ENCODE results near the gene PI4KB.
A peak's percentile ranks its signal among the peaks of the same experiment; 100 is the strongest.

Gene PI4KB

GRCh38 chr1:151327223-151327902 lies at the start of gene PI4KB:
TSS of gene PI4KB (minus strand) at chr1:151327416. CDS start at chr1:151316481, 10,935 bp downstream.
- peaks cover 10% of the 10 kb centered on the region for H3K36me3 Mint-ChIP-seq (ENCODE audit: low read depth)
- no peaks in the 10 kb centered on the region for H3K9me3 Mint-ChIP-seq
- no peaks in the 10 kb centered on the region for H3K27me3 Mint-ChIP-seq
- DNase-seq: peak; percentile 86
- peak within 1 kb of the TSS; percentile 97 for H3K27ac Mint-ChIP-seq
- H3K4me3 Mint-ChIP-seq: peak within 1 kb of the TSS; percentile 93
- peak; percentile 94 for ATAC-seq
- H3K4me1 Mint-ChIP-seq: peaks cover 40% of the 10 kb centered on the region

- no peaks in the 10 kb centered on the region for H3K36me3 Mint-ChIP-seq (ENCODE audit: low read depth)
- no peak for DNase-seq
- no peak for ATAC-seq
- H3K9me3 Mint-ChIP-seq: no peaks in the 10 kb centered on the region
- no peaks in the 10 kb centered on the region for H3K27me3 Mint-ChIP-seq
- no peak overlapping the region for H3K4me3 Mint-ChIP-seq
- no peaks in the 10 kb centered on the region for H3K4me1 Mint-ChIP-seq
- no peak overlapping the region for H3K27ac Mint-ChIP-seq
These were observed 46.0 kb upstream of the PI4KB start for GRCh38 chr1:151373196-151373595.

GRCh38 chr1:151372058-151372934 lies 45.1 kb upstream of the PI4KB start, which contains the start of gene SELENBP1:
TSS of gene SELENBP1 (minus strand) at chr1:151372705. CDS start at chr1:151372641, 64 bp downstream.
- DNase-seq (no peak), ATAC-seq (no peak)
- Mint-ChIP-seq H3K4me3 (no peak within 1 kb of the TSS), H3K27ac (no peak within 1 kb of the TSS), H3K9me3 (no peaks in the 10 kb centered on the region), H3K4me1 (no peaks in the 10 kb centered on the region), H3K36me3 (ENCODE audit: low read depth) (no peaks in the 10 kb centered on the region), H3K27me3 (no peaks in the 10 kb centered on the region)

GRCh38 chr1:151371370-151372057 lies 44.3 kb upstream of the PI4KB start:
- H3K4me3 Mint-ChIP-seq: no peak overlapping the region
- no peak for ATAC-seq
- H3K27me3 Mint-ChIP-seq: no peaks in the 10 kb centered on the region
- H3K36me3 Mint-ChIP-seq (ENCODE audit: low read depth): no peaks in the 10 kb centered on the region
- H3K9me3 Mint-ChIP-seq: no peaks in the 10 kb centered on the region
- DNase-seq: no peak
- H3K4me1 Mint-ChIP-seq: no peaks in the 10 kb centered on the region
- H3K27ac Mint-ChIP-seq: no peak overlapping the region

GRCh38 chr1:151370211-151370911 lies 43.1 kb upstream of the PI4KB start:
- no peak for ATAC-seq

GRCh38 chr1:151369621-151370048 lies 42.4 kb upstream of the PI4KB start:
- H3K27me3 Mint-ChIP-seq: no peaks in the 10 kb centered on the region
- no peaks in the 10 kb centered on the region for H3K4me1 Mint-ChIP-seq
- DNase-seq (no peak), ATAC-seq (no peak)
- no peak overlapping the region for H3K4me3 Mint-ChIP-seq
- no peaks in the 10 kb centered on the region for H3K36me3 Mint-ChIP-seq (ENCODE audit: low read depth)
- no peaks in the 10 kb centered on the region for H3K9me3 Mint-ChIP-seq
- no peak overlapping the region for H3K27ac Mint-ChIP-seq

More at GRCh38 chr1:151370211-151370911, 43.1 kb upstream of the PI4KB start:
- no peaks in the 10 kb centered on the region for H3K4me1 Mint-ChIP-seq
- no peaks in the 10 kb centered on the region for H3K9me3 Mint-ChIP-seq
- H3K27me3 Mint-ChIP-seq: no peaks in the 10 kb centered on the region
- H3K4me3 Mint-ChIP-seq: no peak overlapping the region
- no peak overlapping the region for H3K27ac Mint-ChIP-seq
- no peak for DNase-seq
- H3K36me3 Mint-ChIP-seq (ENCODE audit: low read depth): no peaks in the 10 kb centered on the region

GRCh38 chr1:151369302-151369610 lies 42.0 kb upstream of the PI4KB start:
- Mint-ChIP-seq H3K27ac (no peak overlapping the region), H3K4me3 (no peak overlapping the region), H3K4me1 (no peaks in the 10 kb centered on the region), H3K36me3 (ENCODE audit: low read depth) (no peaks in the 10 kb centered on the region), H3K9me3 (no peaks in the 10 kb centered on the region), H3K27me3 (no peaks in the 10 kb centered on the region)
- DNase-seq (no peak), ATAC-seq (no peak)

- Mint-ChIP-seq H3K27me3 (no peaks in the 10 kb centered on the region), H3K36me3 (ENCODE audit: low read depth) (no peaks in the 10 kb centered on the region), H3K27ac (no peak overlapping the region), H3K4me3 (no peak overlapping the region), H3K4me1 (no peaks in the 10 kb centered on the region), H3K9me3 (no peaks in the 10 kb centered on the region)
- no peak for DNase-seq
- no peak for ATAC-seq
These were observed 41.4 kb upstream of the PI4KB start for GRCh38 chr1:151368393-151369301.

GRCh38 chr1:151367658-151368392 lies 40.6 kb upstream of the PI4KB start:
- no peaks in the 10 kb centered on the region for H3K36me3 Mint-ChIP-seq (ENCODE audit: low read depth)
- no peak overlapping the region for H3K4me3 Mint-ChIP-seq
- H3K27ac Mint-ChIP-seq: no peak overlapping the region
- no peaks in the 10 kb centered on the region for H3K4me1 Mint-ChIP-seq
- H3K9me3 Mint-ChIP-seq: no peaks in the 10 kb centered on the region
- no peak for DNase-seq
- no peak for ATAC-seq
- H3K27me3 Mint-ChIP-seq: no peaks in the 10 kb centered on the region

GRCh38 chr1:151364996-151365395 lies 37.8 kb upstream of the PI4KB start:
- DNase-seq: no peak
- H3K36me3 Mint-ChIP-seq (ENCODE audit: low read depth): no peaks in the 10 kb centered on the region
- H3K9me3 Mint-ChIP-seq: peaks cover 4% of the 10 kb centered on the region
- no peak overlapping the region for H3K4me3 Mint-ChIP-seq
- no peak overlapping the region for H3K27ac Mint-ChIP-seq
- H3K27me3 Mint-ChIP-seq: no peaks in the 10 kb centered on the region
- no peaks in the 10 kb centered on the region for H3K4me1 Mint-ChIP-seq
- ATAC-seq: no peak

- no peak overlapping the region for H3K4me3 Mint-ChIP-seq
- H3K4me1 Mint-ChIP-seq: no peaks in the 10 kb centered on the region
- H3K9me3 Mint-ChIP-seq: peaks cover 4% of the 10 kb centered on the region
- ATAC-seq (no peak), DNase-seq (no peak)
- H3K27ac Mint-ChIP-seq: no peak overlapping the region
- H3K27me3 Mint-ChIP-seq: no peaks in the 10 kb centered on the region
- H3K36me3 Mint-ChIP-seq (ENCODE audit: low read depth): no peaks in the 10 kb centered on the region
These were observed 35.3 kb upstream of the PI4KB start for GRCh38 chr1:151362308-151363155.

- no peaks in the 10 kb centered on the region for H3K4me1 Mint-ChIP-seq
- H3K27ac Mint-ChIP-seq: no peak overlapping the region
- no peaks in the 10 kb centered on the region for H3K36me3 Mint-ChIP-seq (ENCODE audit: low read depth)
- H3K9me3 Mint-ChIP-seq: peaks cover 4% of the 10 kb centered on the region
- DNase-seq (no peak), ATAC-seq (no peak)
- no peak overlapping the region for H3K4me3 Mint-ChIP-seq
- no peaks in the 10 kb centered on the region for H3K27me3 Mint-ChIP-seq
These were observed 34.7 kb upstream of the PI4KB start for GRCh38 chr1:151361883-151362282.

Measured in activated naive CD8-positive, alpha-beta T cell treated with anti-CD3 and anti-CD28 coated beads, Interleukin-2, amount 50 U/mL, for 24 hours (primary cell).